Esophagus squamous epithelium (tissue), 5 donors: Measurements from ENCODE around the gene RFNG. TPM values are rescaled to one million over a fixed set of nuclear protein-coding genes. Genes with fewer than 3 reads are reported as not detected.

Source experiments
- DNase-seq: peaks from one replicate; lab custom pipeline; 2025; lab: John Stamatoyannopoulos, UW
- H3K27ac ChIP-seq, 4 donors: fragments of 200-600 bp; sonication (generic); one replicate each; pipeline ENCODE4 v1.5.1; 2016 to 2019; ENCODE audit warnings: mild to moderate bottlenecking in 1 of 4
- H3K27me3 ChIP-seq, 4 donors: fragments of 200-600 bp; sonication (generic); 1 replicate in 3 of 4; 2 replicates in 1 of 4; pipeline versions ENCODE4 v1.5.1 to v1.6.0; 2017 to 2021; ENCODE audit warnings: antibody characterized with exemption in 1 of 4
- H3K36me3 ChIP-seq, 3 donors: fragments of 200-600 bp; sonication (generic); one replicate each; pipeline ENCODE4 v1.5.1; 2016 to 2019
- H3K4me1 ChIP-seq, 3 donors: fragments of 200-600 bp; sonication (generic); one replicate each; pipeline ENCODE4 v1.5.1; 2017 to 2019
- H3K4me3 ChIP-seq, 4 donors: fragments of 200-600 bp; sonication (generic); 1 replicate in 3 of 4; 2 replicates in 1 of 4; pipeline ENCODE4 v1.5.1; 2016 to 2019; ENCODE audit warnings: mild to moderate bottlenecking in 2 of 4, moderate library complexity in 1 of 4
- H3K9me3 ChIP-seq, 3 donors: fragments of 200-600 bp; sonication (generic); one replicate each; pipeline ENCODE4 v1.5.1; 2016 to 2019
- POLR2A ChIP-seq, 4 donors: fragments of 450-650 bp; IDR thresholded peaks; one replicate each; pipeline ENCODE4 v1.6.1; 2017; ENCODE audit warnings: antibody characterized with exemption in 4 of 4, mild to moderate bottlenecking in 4 of 4, moderate library complexity in 3 of 4
- WGBS, 2 donors: methylation state at CpG; one replicate each; pipeline ENCODE4 v1.1.5; 2018; 5-methylcytosine and 5-hydroxymethylcytosine counted together
- intact Hi-C: fragments of 100-400 bp; cut with DNase I; formaldehyde crosslinking; loops from one replicate; pipeline ENCODE4 v1.15.0; 2022
- total RNA-seq, 4 donors: library from RNA; depleted of rRNA; stranded (reverse); fragments of >200 nt; gene quantifications; one replicate each; pipeline ENCODE4 v1.1.0, GENCODE V29; 2016
- TF ChIP-seq, protein P1 (sequence below), 6 experiments: fragments of 450-650 bp in 4 of 6; fragments of 200-600 bp in 2 of 6; sonication (generic) in 2 of 6; IDR thresholded peaks; one replicate each; pipeline ENCODE4 v1.5.1; 2016 to 2019; ENCODE audit warnings: antibody characterized with exemption in 6 of 6, mild to moderate bottlenecking in 4 of 6, moderate library complexity in 4 of 6
- donor health status: DM: yes; HTN: yes; CAD: no.

The RFNG gene
- total RNA-seq, 4 donors from 2014 or later: 24.9 to 38.1 (median 31.2) TPM

DNA sequence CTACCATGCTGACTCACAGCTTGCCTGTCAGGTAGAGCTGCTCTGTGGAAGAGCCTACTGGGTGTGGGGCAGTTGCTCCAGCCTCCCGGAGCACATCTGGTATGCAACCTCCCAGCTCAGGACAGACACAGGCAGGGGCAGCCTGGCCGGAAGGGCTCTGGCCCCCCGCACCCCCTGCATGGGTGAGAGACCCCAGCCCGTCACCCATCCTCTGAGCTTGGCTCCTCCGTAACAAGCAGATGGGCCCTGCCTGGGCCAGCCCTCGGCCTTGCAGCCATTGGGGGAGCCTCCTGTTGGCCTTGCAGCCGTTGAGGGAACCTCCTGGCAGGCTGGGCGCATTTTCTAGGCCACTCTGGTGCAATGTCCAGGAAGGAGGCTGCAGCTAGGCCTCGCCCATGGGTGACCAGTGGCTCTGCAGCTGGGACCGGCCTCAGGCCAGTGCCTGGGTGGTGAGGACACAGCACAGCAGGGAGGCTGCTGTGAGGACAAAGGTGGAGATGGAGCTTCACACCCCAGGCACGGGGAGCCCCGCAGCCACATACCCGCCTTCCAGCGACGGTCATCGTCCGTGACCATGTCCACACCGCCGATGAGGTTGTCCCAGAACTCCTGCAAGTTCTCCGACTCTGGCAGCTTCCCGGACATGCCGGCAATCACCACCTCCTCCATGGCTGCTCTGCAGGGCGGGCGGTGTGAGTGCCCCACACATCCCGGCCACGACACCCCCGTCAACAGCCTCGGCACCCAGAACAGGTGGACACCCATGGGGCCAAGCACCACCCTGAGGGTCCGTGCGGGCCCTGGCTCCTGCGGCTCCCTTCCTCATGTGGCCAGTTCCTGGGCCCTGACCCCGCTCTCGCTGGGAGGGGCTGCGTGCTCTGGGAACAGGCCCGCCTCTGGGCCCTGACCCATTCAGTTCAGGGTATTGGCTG lies 44.4 kb upstream of the RFNG start:
- Histone ChIP-seq H3K36me3 (peaks cover 39 to 58% (median 43%) of the 10 kb centered on the region in 3 donors), H3K9me3 (no peaks in the 10 kb centered on the region), H3K4me3 (peak overlapping the region; percentile 60 to 95 (median 86)), H3K27ac (peak overlapping the region in 3 of 4 donors; percentile 91 to 99 (median 96)), H3K27me3 (no peaks in the 10 kb centered on the region), H3K4me1 (peaks cover 31 to 51% (median 34%) of the 10 kb centered on the region in 3 donors)
- WGBS, 2 donors: 80 to 93% methylated on average over 2 to 4 of the region's 35 CpGs
- TF ChIP-seq, protein P1, sequence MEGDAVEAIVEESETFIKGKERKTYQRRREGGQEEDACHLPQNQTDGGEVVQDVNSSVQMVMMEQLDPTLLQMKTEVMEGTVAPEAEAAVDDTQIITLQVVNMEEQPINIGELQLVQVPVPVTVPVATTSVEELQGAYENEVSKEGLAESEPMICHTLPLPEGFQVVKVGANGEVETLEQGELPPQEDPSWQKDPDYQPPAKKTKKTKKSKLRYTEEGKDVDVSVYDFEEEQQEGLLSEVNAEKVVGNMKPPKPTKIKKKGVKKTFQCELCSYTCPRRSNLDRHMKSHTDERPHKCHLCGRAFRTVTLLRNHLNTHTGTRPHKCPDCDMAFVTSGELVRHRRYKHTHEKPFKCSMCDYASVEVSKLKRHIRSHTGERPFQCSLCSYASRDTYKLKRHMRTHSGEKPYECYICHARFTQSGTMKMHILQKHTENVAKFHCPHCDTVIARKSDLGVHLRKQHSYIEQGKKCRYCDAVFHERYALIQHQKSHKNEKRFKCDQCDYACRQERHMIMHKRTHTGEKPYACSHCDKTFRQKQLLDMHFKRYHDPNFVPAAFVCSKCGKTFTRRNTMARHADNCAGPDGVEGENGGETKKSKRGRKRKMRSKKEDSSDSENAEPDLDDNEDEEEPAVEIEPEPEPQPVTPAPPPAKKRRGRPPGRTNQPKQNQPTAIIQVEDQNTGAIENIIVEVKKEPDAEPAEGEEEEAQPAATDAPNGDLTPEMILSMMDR (IDR thresholded peaks at IDR 0.05): no peak
- no peak for TF ChIP-seq POLR2A (IDR thresholded peaks at IDR 0.05)
- intact Hi-C loops: no loop called here
- DNase-seq: no peak

DNA sequence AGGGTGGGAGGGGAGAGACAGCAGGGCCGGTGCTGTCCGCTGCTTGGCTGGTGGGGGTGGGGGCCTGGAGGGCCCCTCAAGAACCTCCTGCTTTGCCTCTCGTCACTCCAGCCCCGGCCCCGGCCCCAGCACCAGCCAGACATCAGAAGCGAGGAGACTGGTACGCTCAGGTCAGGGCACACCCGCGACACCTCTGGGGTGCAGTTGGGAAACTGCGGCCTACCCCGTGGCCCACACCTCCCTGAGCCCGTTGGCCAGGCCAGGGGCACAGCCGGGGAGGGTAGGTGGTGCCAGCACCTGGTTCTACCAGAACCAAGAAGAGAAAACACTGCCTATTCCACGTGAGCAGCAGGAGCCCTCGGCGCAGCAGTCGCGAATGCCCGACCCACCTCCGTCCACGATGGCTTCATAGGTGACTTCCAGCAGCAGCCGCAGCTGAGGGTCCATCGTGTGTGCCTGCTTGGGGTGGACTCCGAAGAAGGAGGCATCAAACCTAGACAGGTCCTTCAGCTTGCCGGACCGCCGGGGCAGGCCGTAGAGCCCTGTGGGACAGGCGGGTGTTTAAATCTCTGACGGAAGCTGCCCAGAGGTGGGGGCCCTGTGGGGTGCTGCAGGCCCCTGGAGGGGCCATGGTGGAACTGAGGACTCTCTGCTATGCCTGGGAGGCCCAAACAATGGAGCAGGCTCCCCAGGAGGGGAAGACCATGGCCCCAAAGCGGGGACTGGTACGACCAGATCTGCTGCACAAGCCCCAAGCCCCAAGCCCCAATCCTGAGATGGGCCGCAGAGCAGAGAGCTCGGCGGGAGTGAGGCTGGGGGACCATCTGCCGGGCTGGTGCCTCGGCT lies 43.5 kb upstream of the RFNG start:
- peak overlapping the region in 1 of 4 donors; percentile 86 for H3K4me3 ChIP-seq
- no peak for DNase-seq
- WGBS, 2 donors: 81 to 86% methylated on average over 10 of the region's 37 CpGs
- no peaks in the 10 kb centered on the region for H3K9me3 ChIP-seq
- H3K27ac ChIP-seq: no peak overlapping the region
- H3K36me3 ChIP-seq: peaks cover 48 to 66% (median 52%) of the 10 kb centered on the region in 3 donors
- H3K27me3 ChIP-seq: no peaks in the 10 kb centered on the region
- intact Hi-C loops: no loop called here
- H3K4me1 ChIP-seq: peaks cover 22 to 42% (median 29%) of the 10 kb centered on the region in 3 donors
- TF ChIP-seq POLR2A (IDR thresholded peaks at IDR 0.05): no peak
- TF ChIP-seq, protein P1 (IDR thresholded peaks at IDR 0.05): no peak

DNA sequence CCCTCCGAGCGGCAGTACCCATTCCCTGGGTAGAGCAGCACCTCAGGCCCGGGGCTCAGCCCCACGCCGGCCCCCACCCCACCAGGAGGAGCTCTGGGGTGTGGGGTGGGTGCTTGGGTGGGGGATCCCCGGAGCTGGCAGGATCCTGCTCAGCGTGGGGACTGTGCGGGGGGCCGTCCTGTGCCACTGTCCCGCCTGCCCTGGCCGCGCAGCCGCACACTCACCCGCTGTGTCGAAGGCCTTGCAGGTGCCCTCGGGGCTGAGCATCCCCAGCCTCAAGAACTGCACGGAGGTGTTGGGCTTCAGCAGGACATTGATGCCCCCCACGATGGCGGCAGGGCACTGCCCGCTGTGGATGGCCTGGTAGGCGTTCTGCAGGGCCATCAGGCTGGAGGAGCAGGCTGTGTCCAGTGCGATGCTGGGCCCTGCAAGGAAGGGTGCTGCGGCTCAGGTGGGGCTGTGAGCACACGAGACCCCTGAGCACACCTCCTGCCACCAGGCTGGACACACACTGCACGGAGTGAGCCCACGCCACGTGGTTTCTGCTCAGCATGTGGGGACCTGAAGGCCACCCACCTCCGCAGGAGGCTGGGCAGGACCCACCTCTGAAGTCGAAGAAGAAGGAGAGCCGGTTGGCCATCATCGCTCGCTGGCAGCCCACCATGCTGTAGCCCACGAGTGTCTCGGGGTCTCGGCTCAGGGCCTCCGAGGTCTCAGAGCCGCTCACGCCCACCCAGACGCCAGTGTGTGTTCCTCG lies 41.6 kb upstream of the RFNG start:
- Histone ChIP-seq H3K27ac (no peak overlapping the region), H3K4me1 (peaks cover 11 to 27% (median 16%) of the 10 kb centered on the region in 3 donors), H3K27me3 (no peaks in the 10 kb centered on the region), H3K9me3 (no peaks in the 10 kb centered on the region), H3K4me3 (no peak overlapping the region), H3K36me3 (peaks cover 68 to 86% (median 71%) of the 10 kb centered on the region in 3 donors)
- TF ChIP-seq, protein P1 (IDR thresholded peaks at IDR 0.05): no peak
- no peak for TF ChIP-seq POLR2A (IDR thresholded peaks at IDR 0.05)
- DNase-seq: no peak
- 90 to 96% methylated on average over 8 to 12 of the region's 40 CpGs for WGBS, 2 donors
- intact Hi-C loops: no loop called here

DNA sequence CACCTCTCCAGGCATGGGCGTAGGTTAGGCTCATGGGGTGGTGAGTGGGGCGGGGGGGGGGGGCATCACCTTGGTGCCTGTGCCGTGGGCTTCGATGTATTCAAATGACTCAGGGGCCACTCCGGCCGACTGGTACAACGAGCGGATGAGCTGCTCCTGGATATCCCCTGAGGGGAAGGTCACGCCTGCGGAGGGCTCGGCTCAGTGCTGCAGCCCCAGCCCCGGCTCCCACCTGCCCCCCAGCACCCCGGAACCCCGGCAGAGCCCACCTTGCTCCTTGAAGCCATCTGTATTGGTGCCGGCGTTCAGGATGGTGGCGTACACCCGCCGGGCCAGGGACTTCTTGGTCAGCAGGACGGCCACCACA lies 41.0 kb upstream of the RFNG start:
- 92% methylated on average over 7 of the region's 20 CpGs; no CpG with 5 or more reads in 1 of the 2 donors for WGBS, 2 donors
- no peak for TF ChIP-seq POLR2A (IDR thresholded peaks at IDR 0.05)
- TF ChIP-seq, protein P1 (IDR thresholded peaks at IDR 0.05): no peak

More for the DNA sequence above, 41.0 kb upstream of the RFNG start:
- no peak for DNase-seq
- no peak overlapping the region for H3K4me3 ChIP-seq
- no peak overlapping the region for H3K27ac ChIP-seq
- intact Hi-C loops: no loop called here
- H3K4me1 ChIP-seq: peaks cover 11 to 27% (median 16%) of the 10 kb centered on the region in 3 donors
- peaks cover 73 to 92% (median 76%) of the 10 kb centered on the region in 3 donors for H3K36me3 ChIP-seq
- no peaks in the 10 kb centered on the region for H3K27me3 ChIP-seq
- H3K9me3 ChIP-seq: no peaks in the 10 kb centered on the region
